Occipital lobe (tissue), 2 donors: ENCODE measurements around the gene KRT16. TPM values are rescaled to one million over a fixed set of nuclear protein-coding genes. Genes with fewer than 3 reads are reported as not detected.
"Not testable (repeated sequence)": the region's sequence is repeated elsewhere in the genome, so short reads cannot be mapped to it uniquely, and the experiment has no call there.

Source experiments
- DNase-seq: peaks from one replicate; lab custom pipeline; 2025; lab: John Stamatoyannopoulos, UW
- total RNA-seq: library from RNA; depleted of rRNA; stranded (reverse); fragments of >200 nt; gene quantifications from one replicate; pipeline ENCODE4 v1.2.3, GENCODE V29; 2014

Gene KRT16
- total RNA-seq, 1 donor from 2014 or later: not detected

DNA sequence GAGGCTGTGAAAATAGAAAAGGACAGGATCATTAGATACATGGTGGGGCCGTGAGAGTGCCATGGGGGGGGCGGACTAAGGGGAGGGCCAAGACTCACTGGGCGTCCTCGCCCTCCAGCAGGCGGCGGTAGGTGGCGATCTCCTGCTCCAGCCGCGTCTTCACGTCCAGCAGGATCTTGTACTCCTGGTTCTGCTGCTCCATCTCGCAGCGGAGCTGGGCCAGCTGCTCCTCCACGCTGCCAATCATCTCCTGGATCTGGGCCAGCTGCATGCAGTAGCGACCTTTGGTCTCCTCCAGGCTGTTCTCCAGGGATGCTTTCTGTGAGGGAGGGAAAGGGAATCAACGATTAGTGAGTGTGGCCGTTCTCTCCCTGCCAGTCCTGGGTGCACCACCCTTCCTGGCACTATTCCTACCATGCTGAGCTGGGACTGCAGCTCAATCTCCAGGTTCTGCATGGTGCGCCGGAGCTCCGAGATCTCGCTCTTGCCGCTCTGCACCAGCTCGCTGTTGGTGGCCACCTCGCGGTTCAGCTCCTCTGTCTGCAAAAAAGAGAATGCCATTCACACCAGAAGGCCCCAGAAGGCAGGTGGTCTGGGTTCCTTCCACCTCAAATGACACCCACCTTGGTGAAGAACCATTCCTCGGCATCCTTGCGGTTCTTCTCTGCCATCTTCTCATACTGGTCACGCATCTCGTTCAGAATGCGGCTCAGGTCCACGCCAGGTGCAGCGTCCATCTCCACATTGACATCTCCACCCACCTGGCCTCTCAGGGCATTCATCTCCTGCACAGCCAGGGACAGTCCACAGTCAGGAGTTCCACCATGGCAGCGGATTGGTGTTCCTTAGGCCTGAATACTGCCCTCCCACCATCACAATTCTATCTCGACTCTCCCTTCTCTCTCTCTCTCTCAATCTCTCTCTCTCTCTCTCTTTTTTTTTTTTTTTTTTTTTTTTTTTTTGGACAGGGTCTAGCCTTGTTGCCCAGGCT lies 29.1 kb downstream of the KRT16 start:
- no peak for DNase-seq

DNA sequence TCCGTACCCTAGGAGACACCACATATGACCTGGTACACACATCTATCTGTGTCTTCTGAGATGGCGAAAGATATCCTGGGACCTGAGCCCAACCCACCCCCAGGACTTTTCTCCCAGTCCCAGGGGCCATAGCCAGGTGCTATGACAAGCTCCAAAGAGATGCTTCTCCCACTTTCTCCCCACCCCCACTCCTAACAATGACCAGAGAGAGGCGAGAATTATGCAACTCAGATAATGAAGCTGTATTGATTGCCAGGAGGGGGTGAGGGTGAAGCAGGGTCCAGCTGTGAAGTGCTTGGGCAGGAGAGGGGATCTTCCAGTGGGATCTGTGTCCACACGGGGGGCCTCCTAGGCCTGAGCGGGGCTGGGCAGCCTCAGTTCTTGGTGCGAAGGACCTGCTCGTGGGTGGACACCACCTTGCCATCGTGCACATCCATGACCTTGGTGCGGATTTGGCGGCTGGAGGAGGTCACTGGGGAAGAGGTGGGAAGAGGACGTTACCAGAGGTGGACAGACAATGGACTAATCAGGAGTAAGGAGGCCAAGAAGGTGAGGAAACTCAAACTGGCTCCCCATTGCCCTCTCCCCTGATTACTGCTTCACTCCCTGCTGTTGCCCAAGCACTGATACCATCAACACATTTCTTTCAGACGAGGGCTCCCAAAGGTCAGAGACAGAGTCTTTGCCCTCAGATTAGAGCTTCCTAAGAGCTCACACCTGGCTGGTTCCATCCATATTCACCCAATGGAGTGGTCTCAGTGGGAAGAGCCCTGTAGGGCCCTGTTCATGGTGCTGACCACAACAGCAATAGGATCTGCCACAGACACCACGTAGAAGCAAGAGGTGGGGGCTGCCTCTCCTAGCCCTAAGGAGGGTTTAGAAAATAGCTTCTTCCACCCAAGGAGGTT lies 30.3 kb downstream of the KRT16 start:
- not testable (repeated sequence) for DNase-seq

DNA sequence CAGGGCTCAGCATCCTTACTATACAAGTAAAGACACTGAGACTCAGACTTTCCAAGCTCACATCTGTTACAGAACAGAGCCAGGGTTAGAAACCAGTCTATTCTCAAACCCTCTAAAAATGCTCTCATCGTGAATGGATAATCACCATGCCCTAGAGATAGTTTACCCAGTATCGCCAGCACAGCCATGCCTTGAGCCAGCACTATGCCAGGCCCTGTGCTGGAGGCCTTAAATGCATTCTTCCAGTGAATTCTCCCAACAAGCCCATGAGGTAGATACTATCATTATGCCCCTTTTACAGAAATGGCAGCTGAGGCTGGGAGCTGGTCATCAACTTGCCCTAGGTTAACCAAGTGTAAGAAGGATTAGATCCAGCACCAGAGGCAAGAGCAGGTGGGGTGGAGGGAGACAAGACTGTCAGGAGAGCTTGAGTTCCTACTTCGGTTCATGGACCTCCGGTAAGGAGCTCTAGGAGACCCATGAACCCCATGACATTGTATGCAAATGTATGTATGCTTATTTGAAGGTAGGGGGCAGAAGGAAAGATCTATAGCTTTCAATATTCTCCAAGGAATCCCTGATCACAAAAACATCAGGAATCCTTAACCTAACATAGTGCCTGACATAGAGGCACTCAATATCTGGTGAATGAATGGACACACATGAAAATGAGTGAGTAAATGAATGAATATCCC lies 31.1 kb downstream of the KRT16 start:
- DNase-seq: no peak

DNA sequence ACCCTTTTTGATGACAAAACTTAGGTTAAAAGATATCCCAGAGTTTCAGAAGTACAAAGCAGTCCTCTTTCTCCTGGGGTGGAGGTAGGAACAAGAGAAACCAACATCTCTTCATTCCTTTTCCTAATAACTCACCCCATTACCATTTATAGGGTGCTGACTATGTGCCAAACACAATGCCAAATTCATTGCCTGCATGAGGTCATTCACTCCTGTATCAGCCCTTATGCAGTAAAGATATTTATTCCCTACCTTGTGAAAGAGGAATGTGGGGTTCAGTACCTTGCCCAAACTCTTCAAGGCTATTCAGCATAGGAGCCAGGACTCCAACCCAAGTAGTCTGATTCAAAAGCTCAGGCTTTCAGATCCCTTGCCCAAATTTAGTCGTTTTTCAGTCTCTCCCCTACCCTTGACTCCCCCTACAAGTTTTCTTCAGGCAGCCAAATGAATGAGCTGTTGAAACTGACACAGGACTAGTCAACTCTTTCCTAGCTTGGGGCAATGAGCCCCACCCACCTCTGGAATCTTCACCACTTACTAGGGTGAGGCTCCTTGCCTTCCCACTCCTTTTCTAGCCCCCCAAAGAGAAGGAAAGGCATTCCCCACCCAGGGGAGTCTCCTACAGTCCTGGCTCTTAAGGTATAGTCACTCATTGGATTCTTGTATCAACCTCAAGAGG lies 31.7 kb downstream of the KRT16 start:
- DNase-seq: no peak

DNA sequence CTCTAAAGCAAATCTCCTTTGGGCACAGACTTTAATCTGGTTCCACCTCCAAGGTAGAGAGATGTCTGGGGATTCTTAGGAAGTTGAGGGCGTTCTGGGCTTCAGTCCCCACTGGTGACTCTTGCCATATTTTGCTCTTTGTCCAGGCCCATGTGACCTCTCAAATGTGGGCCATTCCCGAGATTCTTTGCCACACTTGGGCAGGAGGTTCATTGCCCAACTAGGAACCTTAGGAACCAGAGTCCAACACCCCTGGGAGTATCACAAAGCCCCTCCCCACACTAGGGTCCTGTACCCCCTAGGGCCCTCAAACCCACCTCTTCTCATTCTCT lies 32.4 kb downstream of the KRT16 start:
- no peak for DNase-seq

DNA sequence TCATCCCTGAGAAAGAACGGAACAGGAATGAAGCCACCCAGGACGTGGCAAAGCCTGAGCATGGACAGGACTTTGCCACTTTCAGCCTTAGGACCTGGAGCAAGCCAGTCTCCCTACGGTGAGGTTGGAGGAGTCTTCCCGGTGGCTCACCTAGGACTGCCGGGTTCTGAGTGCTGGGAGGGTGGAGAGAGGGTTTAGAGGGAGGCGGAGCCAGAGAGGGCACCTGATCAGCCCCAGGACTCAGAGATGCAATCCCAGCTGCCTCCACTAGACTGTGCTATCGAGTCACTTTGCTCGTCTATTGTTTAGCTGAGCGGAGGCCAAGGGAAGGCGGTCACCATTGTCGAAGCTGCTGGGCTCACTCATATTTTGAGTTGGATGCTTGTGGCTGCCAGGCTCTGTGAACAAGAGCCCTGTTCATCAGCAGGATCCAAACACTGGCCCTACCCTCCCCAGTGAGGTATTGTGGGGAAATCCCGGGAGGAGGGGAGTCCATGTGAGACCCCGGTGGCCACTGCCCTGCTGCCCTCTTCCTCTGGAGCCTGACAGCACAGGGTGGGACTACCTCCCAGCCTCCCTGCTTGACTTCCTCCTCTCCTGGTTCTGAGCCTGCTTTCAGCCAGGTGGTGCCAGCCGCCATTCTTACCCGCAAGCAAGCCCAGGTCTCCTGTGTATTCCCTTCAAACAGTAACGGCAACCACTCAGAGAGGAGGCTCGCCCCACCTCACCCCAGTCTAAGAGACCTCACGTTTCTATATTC lies 32.9 kb downstream of the KRT16 start:
- peak; percentile 17 for DNase-seq

DNA sequence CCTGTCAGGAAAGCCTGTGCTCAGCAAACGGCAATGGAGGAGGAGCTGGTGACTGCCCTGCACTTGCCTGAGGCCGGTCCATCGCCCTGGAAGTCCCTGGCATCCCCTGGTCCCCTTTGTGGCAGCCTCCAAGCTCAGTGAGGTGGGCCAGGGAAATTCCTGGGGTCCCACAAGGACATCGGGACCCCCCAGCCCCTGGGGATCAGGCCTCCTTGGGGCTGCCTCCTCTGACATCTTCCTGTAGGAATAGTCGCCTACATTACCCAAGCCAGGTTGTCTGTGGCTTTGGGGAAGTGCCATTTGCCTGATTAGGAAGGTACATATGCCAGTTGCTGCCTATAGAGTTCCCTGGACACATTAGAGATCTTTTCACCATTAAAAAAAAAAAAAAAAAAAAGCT lies 33.6 kb downstream of the KRT16 start:
- no peak for DNase-seq

DNA sequence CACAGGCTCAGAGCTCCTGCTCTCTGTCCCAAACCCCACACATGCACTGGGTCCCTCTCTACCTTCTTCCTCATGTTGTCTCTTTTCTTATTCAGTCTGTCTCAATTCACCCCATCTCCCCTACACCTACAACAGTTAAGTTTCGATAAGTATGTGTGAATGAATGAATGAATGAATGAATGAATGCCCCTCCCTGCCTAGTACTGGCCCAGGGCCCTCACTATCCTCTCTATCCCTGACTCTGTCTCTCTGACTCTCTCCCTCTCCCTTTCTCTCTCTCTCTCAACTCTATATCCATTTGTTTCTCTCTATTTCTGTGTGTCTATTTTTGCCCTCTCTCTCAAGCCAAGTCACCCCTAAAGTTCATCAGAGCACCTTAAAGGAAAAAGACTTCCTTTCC lies 34.0 kb downstream of the KRT16 start:
- no peak for DNase-seq

DNA sequence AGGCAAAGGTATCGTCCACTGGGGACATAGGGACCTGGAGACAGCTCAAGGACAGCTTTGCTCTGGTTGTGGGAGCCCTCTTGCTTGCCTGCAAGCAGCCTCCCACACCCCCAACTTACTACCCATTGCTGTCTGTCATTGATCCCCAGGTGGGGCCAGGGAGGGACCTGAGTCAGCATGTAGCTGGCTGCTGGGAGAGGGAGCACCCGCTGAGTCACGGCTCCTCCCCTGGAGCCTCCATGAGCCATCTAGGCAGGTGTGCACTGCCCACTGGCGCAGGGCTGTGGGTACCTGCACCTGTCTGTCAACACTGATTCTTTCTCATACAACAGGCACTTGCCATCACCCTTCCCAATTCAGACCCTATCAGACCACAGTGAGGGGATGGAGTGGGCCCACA lies 35.8 kb downstream of the KRT16 start:
- not testable (repeated sequence) for DNase-seq

DNA sequence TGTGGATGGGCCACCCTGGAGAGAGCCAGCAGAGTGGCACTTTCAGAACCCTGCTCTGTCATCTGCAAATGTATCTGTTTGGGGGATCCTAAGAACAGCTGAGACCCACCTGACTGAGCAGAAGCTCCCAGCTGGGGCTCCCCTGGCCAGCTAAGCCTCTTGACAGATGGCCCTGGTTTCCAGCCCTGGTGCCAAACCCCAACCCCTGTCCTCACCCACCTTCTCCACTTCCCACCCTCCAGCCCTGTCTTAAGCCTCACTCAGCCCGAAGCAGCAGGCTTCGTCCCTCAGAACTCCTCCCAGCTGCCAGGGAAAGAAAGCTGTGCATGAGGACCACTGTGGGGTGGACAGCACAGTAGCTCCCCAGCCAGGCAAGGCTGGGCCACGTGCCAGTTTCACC lies 37.2 kb downstream of the KRT16 start:
- no peak for DNase-seq

DNA sequence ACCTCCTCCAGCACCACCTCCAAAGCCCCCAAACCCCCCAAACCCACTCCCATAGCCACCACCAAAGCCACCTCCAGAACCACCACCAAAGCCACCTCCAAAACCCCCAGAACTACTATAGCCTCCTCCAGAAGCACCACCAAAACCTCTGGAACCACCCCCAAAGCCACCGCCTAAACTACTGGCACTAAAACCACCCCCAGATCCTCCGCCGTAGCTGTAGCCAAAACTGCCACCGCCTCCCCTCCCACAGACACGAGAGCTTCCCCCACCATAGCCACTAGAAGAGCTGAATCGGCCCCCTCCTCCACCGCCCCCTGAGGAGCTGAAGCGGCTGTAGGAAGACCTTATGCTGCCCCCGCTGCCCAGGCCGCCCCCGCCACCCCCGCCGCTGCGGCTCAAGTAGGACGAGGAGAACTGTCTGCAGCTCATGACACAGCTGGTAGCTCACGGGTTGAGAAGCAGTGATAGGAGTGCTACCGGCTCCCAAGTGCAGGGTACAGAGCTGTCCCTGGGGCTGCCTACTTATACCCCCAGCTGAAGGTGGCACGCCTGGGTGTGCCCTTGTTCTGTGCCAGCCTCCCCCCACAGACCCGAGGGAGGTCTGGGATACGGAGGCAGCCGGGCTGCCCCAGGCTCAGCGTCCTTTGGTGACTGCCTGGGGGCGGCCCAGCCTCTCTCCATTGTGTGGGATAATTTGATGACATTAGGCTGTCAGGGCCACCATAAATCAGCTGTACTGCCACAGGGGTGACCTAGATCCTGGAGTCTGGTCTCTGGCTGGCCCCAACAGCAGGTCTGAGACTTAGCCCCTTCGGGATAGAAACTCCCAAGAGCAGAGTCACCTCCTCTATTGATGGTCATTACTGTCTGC lies 40.8 kb downstream of the KRT16 start, which contains the start of gene KRT9:
Gene KRT9, minus strand, starts transcription at position 499 of the 874 bp plus-strand sequence. Its CDS starts 67 bp downstream, at position 432.
- DNase-seq: no peak

DNA sequence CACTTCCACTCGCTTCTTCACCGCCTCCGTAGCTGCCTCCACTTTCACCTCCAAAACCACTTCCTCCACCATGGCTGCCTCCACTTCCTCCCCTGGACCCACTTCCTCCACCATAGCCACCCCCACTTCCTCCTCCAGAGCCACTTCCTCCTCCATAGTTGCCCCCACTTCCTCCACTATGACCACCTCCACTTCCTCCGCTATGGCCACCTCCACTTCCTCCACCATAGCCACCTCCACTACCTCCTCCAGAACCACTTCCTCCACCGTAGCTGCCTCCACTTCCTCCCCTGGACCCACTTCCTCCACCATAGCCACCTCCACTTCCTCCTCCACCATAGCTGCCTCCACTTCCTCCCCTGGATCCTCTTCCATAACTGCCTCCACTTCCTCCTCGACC lies 45.2 kb downstream of the KRT16 start:
- DNase-seq: no peak

DNA sequence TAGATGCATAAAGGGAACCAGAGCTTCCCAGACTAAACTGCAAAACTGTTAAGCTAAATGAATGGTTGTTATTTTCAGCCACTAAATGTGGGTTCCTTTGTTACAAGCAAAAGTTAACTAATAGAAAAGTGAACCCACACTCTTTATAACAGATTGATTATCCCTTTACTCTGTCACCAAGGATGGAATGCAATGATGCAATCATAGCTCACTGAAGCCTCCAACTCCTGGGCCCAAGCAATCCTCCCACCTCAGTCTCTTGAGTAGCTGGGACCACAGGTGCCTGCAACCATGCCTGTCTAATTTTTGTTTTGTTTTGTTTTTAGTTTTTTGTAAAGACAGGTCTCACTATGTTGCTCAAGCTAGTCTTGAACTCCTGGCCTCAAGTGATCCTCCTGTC lies 47.2 kb downstream of the KRT16 start:
- no peak for DNase-seq

DNA sequence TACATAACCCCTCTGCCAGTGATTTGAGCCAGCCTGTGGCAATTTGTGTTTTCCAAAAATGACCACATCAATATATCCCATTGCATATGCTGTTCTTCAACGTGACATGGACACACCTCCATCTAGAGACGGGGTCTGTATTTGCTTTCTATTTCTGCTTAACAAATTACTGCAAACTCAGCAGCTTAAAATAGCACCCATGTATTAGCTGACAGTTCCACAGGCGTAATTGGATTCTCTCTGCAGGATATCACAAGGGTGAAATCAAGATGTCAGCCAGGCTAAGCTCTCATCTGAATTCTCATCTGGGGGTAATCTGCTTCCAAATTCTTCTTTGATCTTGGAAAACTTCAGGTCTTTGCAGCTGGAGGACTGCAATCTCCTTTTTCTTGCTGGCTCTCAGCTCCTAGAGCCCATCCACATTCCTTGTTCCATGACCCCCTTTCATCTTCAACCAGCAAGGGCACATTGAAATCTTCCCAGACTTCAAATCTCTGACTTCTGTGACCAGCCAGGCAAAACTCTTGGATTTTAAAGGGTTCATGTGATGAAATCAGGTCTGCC lies 48.9 kb downstream of the KRT16 start:
- no peak for DNase-seq

DNA sequence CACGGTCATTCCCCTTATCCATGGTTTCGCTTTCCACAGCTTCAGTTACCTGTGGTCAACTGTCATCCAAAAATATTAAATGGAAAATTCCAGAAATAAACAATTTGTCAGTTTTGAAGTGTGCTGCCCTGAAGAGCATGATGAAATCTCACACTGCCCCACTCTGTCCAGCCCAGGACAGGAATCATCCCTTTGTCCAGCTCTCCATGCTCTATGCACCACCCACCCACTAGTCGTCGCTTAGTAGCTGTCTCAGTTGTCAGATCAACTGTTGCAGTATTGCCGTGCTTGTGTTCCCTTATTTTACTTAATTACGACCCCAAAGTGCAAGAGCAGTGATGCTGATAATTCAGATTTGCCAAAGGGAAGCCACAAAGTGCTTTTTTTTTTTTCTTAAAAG lies 51.0 kb downstream of the KRT16 start:
- no peak for DNase-seq
